ENCODE results near the gene SLC22A23.
"Not testable (repeated sequence)": the region's sequence is repeated elsewhere in the genome, so short reads cannot be mapped to it uniquely, and the experiment has no call there.

Gene SLC22A23

DNA sequence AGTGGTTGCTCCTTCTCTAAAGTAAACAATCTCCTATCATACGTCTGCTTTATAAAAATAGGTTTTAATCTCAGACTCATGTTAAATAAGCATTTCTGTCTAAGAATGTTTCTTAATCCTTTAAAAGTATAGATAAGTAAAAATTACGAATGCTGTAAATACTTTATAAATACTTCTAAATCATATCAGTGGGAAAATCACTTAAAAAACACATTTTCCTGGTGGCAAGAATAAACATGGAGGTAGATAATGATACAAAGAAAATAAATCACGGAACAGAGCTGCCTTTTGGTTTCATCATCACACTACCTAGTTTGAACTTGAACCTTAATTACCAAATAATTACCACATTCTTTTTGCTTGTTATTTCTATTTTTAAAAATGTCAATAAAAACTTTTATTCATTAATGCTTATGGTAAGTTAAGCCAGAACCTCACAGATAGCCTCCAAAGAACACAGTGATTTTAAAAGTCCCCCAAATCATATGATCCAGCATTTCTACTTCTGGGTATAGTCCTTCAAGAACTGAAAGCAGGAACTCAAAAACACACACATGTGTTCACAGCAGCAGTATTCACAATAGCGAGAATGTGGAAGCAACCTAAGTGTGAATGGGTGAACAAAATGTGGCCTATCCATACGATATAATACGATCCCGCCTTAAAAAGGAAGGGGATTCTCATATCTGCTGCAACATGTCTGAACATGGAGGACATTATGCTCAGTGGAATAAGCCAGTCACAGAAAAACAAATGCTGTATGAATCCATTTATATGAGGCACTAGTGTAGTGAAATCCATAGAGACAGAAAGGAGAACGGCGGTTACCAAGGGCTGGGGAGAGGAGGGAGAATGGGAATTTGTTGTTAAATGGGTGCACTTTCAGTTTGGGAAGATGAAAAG, 72.4 kb downstream of the SLC22A23 start:
- no peak for DNase-seq

DNA sequence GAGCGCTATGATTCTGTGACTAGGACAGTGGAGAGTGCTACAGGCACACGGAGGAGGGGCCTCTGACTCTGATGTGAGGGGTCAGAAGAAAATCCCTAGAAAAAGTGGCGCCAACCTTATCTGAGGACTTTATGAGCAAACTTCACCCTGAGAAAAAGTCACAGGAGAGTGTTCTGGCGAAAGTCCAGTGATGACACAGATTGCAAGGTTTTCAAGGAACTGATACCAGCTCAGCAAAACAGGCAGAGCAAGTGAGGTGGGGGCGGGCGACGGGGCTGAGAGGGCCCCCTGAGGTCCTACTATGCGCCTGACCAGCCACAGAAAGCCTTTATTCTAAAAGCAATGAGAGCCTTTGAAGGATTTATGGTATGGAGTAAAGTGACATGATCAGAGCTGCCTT, 73.3 kb downstream of the SLC22A23 start:
- DNase-seq: no peak

DNA sequence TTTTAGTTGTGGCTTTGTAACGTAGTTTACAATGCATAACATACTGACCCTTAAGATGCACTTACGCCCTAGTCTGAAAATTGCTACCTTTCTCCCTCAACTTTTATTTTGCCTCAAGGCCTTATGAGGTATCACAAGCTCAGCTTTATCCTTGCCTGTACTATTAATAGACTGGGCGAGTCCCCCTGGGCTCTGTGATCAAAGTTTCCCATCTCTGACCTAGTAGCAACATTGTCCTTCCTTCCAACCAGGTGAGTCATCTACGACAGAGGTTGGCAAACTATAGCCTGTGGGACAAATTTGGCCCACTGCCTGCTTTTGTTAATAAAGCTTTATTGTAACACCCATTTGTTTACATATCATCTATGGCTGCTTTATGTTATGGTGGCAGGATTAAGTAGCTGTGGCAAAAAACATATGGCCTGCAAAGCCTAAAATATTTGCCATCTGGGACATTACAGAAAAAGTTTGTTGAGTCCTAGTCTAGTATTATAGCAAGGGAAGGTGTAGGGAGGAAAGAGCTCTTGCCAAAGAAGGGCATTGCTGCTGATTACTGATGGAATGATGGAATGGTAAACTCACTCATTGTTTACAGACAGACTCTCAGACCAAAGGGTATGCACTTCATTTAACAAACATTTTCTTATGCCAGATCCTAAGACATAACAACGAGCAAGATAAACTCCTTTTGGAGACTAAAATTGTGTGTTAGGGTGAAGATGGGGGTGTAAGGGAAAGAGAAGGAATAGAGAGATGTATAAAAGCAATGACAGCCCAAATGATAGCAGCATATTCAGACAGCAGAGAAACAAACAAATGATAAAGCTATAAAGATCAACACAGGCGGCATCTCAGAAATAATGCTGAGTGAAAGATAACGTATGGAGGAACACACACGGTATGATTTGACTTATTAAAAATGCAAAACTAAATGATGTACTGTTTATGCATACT, 74.2 kb downstream of the SLC22A23 start:
- no peak for DNase-seq

DNA sequence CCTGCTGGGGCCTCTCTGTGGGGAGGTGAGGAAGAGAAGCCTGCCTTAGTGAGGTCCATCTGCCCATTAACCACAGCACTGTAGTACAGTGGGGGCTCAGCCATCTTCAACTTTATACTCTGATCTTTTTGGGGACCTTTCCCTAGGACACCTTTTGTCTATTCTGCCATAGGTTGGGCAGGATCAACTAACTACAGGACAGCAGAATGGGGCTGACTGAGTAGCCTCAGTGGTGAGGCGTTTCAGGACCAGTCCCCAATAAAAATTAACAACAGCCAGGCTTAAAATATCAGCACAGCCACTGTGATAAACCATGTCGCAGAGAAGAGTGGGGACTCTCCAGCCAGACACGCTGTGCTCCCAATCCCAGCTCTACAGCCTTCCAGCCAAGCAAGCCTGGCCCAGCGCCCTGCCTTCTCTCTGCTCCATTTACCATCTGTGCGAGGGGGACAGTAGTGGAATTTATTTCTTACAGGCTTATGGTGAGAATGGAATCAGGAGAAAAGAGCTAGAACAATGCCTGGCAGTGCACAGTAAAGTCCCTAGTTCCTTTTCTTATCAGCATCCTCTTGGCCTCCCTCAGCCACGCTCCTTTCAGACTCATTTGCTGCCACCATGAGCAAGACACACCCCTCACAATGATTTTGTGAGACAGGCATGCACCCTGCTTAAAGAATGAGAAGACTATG, 75.5 kb downstream of the SLC22A23 start:
- DNase-seq: no peak

DNA sequence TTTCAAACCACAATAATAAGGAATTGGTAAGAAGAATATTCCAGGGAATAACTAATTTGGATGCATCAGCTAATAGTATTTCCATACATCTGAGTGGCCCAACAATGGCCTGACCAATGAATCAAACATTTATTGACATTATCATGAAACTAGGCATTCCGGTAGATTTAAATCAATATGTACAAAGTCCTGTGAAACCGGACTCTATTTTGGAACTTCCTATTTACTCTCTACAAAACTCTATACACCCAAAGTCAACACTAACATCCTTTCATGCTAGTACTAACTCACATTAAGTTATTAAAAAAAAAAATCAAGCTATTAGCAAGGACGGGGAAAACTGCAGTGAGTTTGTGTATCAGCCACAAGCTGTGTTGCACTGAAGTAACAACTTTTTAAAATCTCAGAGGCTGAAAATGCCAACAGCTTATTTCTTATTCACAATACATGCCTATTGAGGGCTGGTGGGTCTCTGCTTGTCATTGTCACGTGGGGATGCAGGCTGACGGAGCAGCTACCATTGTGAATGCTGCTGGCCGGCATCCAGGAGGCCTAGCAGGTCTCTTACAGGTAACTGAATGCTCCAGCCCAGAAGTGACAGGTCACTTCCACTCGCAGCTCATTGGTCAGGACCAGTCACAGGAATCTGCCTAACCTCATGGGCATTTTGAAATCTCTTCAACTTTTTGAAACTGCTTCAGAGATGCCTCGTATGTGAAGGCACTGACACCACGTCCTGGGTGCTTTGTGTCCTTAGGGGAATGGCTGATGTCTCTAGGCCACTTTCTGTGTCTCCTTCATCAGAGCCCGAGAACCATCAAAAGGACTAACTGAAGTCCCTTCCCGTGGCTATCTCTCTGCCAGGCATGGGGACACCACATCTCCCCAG, 76.3 kb downstream of the SLC22A23 start:
- DNase-seq: no peak

DNA sequence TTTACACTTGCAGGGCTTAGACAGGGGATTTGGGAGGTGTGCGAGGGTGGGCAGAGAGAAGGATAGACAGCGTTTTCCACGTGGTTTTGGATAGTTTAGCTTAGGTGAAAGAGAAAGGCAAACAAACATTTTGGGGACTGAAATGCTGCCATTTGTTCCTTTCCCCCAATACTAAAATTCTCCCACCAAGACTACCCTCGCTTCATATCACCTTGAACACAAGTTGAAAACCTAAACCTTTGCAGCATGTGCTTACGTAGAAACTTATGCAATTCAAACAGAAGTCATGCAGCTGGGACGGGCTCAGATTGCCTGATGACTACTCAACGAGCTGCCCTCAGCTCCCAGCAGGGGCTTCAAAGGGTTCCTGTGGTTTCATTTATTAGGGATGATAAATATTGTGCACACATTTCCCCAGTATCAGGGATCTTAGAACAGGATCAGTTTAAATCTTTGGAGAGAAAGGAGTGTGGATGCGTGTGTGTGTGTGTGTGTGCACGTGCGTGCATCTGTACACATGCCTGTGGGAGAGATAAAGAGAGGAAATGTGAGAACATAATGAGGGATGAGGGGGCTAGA, 77.3 kb downstream of the SLC22A23 start:
- no peak for DNase-seq

DNA sequence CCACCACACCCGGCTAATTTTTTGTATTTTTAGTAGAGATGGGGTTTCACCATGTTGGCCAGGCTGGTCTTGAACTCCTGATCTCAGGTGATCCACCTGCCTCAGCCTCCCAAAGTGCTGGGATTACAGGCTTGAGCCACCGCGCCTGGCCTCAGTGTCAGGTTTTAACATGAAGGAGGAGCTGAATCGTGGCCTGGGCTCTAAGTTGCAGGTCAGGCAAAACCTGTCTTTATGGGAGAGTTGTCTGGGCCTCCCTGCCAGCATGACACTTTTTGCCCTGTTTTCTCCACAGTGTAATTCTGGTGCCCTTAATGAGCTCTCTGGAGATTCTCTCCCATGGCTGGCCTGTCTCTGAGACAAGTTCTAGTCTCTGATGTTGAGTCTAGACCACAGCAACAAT, 78.0 kb downstream of the SLC22A23 start:
- DNase-seq: not testable (repeated sequence)

DNA sequence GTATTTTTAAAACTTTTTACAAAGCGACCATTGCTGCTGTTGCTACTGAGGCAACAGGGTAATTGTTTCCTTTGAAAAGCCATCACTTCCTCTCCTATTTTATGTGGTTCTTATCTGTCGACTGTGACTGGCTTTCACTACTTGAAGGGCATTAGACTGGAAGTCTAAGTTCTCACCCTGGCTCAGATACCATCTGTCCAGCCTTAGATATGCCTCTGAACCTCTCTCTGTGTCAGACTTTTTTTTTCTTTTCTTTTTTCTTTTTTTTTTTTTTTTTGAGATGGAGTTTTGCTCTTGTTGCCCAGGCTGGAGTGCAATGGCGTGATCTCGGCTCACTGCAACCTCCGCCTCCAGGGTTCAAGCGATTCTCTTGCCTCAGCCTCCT, 78.5 kb downstream of the SLC22A23 start:
- DNase-seq: not testable (repeated sequence)

DNA sequence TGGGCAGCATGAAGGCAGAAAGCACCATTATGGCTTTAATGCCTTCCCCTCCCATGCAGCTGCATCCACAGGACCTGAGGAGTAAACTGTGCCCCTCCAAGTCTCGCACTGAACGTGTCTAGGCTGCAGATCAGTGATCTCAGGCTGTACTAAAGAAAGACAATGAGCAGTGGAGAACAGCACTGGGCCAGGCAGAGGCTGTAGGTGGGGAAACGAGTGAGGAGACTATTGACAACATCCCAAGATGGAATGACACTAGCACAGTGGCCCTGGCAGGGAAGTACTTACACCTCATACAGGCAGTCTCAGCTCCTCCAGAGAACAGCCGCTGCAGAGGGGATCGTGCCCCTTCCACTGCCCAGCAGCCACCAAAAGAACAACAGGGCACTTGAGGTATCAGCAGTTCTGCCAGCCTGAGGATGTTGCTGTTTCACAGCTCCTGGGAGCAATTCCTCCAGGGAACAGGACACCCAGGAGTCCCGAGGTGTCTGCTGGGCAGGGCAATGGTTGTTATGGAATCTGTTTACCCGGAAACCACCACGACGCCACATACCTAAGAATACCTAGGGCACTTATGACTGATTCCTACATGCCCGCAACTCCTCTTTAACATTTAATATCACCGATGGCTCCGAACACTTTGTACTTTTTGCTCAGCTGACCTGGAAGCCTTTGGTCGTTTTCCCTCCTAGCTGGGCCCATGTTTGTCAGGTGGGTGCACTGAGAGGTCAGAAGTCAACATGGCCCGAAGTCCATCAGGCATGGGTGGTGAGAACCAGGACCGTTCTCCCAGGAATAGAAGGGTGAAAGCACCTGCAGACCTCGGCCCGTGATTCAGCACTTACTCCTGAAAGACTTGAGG, 79.1 kb downstream of the SLC22A23 start:
- DNase-seq: no peak

DNA sequence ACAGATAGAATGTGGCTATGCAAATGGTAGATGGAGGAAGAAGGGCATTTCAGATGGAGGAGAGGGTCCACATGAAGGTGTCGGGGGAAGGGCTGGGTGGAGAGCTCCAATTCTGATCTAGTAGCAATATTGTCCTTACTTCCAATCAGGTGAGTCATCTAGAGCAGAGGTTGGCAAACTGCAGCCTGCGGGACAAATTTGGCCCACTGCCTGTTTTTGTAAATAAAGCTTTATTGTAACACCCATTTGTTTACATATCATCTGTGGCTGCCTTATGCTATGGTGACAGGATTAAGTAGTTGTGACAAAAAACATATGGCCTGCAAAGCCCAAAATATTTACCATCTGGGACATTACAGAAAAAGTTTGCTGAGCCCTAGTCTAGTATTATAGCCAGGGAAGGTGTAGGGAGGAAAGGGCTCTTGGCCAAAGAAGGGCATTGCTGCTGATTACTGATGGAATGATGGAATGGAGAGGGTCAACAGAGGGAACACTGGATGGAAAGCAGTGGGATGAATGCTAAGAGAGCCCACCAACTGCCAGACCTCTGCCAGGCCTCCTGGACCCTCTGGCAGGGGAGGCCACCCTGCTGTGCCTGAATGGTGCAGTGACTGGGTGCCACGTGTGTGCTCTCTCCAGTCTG, 79.8 kb downstream of the SLC22A23 start:
- DNase-seq: no peak

DNA sequence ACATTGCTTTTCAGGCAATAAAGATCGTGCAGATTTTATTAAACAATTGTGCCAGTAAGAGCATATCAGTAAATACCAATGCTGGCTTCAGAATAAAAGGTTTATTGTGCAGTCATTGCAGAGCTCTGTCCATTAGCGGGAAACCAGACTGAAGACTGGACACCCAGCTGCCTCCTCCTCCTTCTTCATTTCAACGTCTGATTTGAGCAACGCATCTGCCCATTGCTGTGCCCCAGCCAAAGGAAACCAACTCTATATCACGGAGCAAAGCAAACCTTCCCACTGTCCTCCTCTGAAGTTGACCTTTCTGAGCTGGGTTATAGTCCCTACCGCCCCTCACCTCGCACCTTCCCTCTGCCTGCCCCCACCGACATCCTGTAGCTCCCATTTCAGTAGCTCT, 80.8 kb downstream of the SLC22A23 start:
- DNase-seq: no peak

DNA sequence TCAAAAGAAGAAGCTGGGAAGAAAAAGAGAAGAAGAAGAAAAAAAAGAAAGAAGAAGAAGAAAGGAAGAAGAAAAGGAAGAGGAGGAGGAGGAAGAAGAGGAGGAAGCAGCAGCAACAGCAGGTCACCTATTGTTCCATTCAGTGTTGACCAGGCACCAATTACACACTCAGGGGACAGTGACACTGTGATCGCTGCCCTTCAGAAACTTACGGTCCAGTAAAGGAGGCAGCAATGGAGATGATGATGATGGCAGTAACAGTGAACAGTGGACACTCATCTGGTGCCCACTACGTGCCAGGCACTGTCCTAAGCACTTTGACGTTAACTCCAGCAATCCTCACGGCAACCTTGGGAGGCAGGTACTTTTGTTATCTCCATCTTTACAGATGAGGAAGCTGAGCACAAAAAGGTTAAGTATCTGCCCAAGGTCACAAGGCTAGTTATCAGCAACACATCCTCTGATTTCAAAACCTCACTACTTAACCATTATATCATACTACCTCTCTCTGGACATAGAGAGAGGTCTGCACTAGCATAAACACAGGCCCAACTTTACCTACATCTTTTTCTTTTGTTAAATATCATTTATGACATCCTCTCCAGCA, 83.2 kb downstream of the SLC22A23 start:
- no peak for DNase-seq

DNA sequence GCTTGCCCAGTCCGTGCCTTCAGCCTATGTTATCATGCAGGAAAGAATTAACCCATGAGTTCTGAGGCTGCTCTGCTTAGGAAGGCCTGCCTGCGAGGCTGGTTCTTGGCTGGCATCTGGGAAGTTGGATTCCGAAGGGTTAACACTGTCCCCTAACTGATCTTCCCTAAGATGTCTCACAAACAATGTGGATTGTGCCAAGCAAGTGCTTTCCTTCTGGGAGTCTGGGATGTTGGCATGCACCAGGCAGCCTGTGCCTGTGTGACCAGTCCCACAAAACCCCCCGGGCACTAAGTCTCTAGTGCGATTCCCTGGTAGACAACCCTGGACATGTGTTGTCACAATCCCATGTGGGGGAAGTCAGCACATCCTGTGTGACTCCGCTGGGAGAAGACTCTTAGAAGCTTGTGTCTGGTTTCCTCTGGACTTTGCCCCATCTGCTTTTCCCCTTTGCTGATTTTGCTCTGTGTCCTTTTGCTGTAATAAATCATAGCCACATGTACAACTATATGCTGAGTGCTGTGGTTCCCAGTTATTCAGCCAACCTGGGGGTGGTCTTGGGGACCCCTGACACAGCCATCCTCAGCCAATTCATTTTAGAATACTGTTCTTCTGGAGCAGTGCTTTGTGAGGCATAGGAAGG, 83.8 kb downstream of the SLC22A23 start:
- no peak for DNase-seq

DNA sequence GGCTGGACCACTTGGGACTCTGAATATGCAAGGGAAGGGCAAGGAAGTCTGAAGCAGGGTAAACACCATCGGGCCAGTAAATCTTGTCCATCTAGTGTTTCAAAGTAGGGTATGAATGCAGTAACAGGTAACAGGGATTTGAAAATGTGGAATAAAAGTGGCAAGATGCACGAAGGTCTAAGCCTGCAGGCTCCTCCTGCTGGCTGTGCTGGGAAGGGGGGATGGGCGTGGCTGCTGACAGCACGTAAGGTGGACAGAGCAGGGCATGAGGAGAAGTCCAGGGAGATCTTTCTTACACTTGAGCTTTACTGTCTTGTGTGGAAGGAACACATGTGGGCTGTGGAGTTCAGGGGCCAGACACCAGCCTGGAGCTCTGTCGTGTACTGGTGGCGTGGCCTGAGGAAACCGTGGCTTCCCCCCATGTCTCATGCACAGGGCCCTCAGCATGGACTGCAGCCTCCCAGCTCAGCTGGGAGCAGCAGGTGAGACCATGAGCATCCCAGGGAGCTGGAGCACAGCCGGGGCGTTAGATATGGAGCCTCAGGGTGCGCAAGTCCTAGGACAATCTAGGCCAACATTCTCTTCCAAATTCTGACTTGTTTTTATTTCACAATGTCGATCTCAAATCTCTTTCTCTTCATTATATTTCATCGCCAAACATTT, 84.5 kb downstream of the SLC22A23 start:
- no peak for DNase-seq

DNA sequence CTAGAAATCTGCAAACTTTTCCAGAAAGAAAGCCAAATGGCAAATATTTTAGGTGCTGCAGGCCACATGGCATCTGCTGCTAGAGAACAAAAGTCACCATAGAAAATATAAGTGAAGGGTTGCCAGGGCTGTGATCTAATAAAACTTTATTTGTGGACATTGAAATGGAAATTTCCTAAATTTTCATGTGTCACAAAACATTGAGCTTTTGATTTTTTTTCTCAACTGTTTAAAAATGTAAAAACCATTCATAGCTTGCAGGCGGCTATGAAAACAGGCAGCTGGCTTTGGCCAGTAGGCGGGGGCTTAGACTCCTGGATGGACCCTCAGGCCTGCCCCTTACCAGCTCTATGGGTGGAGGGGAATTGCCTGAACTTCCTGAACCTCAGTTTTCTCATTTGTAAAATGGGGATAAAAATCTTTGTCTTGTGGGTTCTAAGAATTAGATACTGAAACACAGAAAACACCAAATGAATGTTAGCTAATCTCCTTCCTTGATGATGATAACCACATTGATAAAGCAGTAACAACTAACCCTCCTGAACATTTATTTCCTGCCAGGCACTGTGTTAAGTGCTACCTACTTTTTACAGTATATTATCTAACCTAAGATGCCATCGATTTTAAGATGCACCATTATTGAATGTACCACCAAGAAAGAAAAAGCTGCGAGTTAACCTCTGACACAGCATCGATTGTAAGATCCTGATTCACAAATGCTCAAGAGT, 85.5 kb downstream of the SLC22A23 start:
- no peak for DNase-seq

DNA sequence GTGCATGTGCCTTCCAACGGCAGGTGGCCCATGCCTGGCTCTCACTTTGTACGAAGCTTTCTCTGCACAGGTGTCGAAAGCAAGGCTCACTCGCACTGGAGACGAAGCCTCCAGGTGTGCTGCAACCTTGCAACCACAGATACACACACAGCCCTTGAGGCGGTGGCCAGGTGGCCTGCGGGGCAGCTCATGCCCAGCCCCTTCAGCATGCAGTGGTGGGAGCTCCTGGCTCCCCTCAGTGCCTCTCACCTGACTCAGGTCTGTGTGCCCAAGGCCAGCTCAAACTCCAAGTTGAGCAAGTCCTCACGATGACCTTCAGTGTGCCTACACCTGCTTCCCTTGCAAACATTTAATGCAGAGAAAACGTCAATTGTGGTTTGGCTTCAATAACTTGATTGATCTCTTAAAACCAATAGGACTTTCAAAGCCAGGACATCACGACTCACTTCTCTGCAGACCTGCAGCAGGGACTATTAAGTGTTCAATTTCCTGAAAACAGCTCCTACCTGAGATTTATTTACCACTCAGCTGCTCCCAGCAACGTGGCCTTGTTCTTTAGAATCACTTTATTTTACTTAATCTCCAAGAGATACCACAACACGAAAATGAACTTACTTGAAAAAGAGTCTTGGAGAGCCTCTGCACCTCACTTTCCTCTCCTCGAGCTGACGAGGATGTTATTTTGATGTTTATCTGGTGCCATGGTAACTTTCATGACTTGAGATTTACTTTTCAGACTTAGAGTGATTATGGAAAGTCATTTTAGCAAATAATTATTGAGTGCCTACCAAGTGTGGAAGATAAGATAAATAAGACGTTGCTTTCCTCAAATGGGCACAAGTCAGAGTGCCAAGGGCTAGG, 86.3 kb downstream of the SLC22A23 start:
- DNase-seq: no peak

DNA sequence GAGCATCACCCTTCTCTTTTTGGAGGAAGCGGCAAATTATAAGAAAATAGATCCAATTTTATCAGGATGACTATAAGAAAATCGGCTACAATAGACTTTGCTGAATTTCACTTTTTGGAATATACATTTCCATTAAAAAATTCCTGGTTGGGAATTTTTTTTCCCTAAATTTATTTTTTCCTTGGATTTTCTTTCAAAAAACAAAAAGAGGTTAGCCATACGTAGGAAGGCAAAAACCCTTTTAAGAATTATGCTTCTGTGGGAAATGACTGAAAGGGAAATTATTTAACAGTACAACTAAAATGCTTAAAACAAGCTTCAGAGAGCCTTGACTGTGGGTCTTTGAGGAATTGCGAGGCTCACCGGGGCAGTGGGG, 86.9 kb downstream of the SLC22A23 start:
- DNase-seq: no peak
